ENCODE data around the gene NRXN2. TPM values are rescaled to one million over a fixed set of nuclear protein-coding genes. Genes with fewer than 3 reads are reported as not detected.

Gene NRXN2
- total and polyA plus RNA-seq, 11 donors: 0.42 to 5.5 (median 0.92) TPM; not detected in 1

DNA sequence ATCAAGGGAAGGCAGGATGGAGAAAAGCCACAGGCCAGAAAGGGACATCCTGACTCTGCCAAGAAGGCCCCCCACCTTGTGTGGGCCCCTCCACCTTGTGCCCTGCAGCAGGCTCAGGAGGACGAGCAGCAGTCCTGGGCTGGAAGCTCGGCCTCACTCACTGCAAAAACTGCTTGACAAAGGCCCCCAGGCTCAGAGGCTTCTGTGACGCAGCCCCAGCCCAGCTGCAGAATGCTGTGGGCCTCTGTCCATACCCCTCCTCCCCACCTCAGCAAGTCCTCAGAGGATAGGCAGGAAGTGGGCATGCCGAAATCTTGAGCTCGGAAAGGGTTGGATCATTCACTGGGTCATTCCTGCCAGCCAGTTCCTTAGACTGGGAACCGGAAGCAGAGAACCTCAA is 61.9 kb downstream of the NRXN2 start:
- peak overlapping the region in 9 of 12 donors; percentile 8 to 47 (median 36) for H3K4me3 ChIP-seq
- peaks cover 0 to 2% (median 0%) of the 10 kb centered on the region in 9 donors for H3K27me3 ChIP-seq
- H3K4me1 ChIP-seq: peaks cover 0 to 27% (median 3%) of the 10 kb centered on the region in 12 donors
- no peaks in the 10 kb centered on the region for H3K36me3 ChIP-seq
- TF ChIP-seq POLR2A (IDR thresholded peaks at IDR 0.05): no peak
- TF ChIP-seq, protein P1, sequence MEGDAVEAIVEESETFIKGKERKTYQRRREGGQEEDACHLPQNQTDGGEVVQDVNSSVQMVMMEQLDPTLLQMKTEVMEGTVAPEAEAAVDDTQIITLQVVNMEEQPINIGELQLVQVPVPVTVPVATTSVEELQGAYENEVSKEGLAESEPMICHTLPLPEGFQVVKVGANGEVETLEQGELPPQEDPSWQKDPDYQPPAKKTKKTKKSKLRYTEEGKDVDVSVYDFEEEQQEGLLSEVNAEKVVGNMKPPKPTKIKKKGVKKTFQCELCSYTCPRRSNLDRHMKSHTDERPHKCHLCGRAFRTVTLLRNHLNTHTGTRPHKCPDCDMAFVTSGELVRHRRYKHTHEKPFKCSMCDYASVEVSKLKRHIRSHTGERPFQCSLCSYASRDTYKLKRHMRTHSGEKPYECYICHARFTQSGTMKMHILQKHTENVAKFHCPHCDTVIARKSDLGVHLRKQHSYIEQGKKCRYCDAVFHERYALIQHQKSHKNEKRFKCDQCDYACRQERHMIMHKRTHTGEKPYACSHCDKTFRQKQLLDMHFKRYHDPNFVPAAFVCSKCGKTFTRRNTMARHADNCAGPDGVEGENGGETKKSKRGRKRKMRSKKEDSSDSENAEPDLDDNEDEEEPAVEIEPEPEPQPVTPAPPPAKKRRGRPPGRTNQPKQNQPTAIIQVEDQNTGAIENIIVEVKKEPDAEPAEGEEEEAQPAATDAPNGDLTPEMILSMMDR (IDR thresholded peaks at IDR 0.05): no peak
- H3K27ac ChIP-seq: peak overlapping the region in 6 of 12 donors; percentile 11 to 38 (median 24)
- DNase-seq: peak; percentile 40 to 62 (median 49)
- intact Hi-C loops (cut with DNase I): loop anchor here in 1 of 10 donors (10.0 kb wide), 1 partner anchor 64 kb away; the partner anchor contains the start of gene NRXN2
- 44 to 66% (median 52%) methylated on average over 6 of the region's 6 CpGs for WGBS, 4 donors
- no peaks in the 10 kb centered on the region for H3K9me3 ChIP-seq
- peak in 3 of 4 donors; percentile 61 to 81 (median 76) for ATAC-seq

DNA sequence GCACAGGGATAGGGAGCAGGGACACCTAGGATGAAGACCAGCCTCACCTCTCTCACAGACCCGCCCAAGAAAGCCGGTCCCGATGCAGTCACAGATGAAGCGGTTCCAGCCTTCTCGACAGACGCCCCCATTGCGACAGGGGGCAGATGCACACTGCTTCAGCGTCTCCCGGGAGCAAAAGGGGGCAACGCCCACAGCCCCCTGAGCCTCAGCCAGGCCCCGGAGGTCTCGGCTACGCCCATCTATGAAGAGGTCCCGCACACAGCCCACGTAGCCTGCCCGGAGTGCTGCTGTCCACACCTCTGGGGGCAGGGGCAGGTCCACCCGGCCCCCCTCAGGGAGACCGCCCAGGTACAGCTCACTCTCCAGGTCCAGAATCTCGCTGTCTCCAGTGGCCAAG is 62.3 kb downstream of the NRXN2 start:
- H3K27ac ChIP-seq: peak overlapping the region in 5 of 12 donors; percentile 2 to 38 (median 21)
- no peaks in the 10 kb centered on the region for H3K36me3 ChIP-seq
- peak overlapping the region in 9 of 12 donors; percentile 8 to 47 (median 36) for H3K4me3 ChIP-seq
- peak in 1 of 5 donors; percentile 54 for DNase-seq
- H3K27me3 ChIP-seq: peaks cover 0 to 2% (median 0%) of the 10 kb centered on the region in 9 donors
- H3K4me1 ChIP-seq: peaks cover 0 to 32% (median 3%) of the 10 kb centered on the region in 12 donors
- H3K9me3 ChIP-seq: no peaks in the 10 kb centered on the region
- ATAC-seq: no peak
- intact Hi-C loops (cut with DNase I): loop anchor here in 1 of 10 donors (10.0 kb wide), 1 partner anchor 64 kb away; the partner anchor contains the start of gene NRXN2
- WGBS, 4 donors: 75 to 80% (median 77%) methylated on average over 11 to 19 of the region's 19 CpGs
- TF ChIP-seq, protein P1 (IDR thresholded peaks at IDR 0.05): no peak
- TF ChIP-seq POLR2A (IDR thresholded peaks at IDR 0.05): no peak

DNA sequence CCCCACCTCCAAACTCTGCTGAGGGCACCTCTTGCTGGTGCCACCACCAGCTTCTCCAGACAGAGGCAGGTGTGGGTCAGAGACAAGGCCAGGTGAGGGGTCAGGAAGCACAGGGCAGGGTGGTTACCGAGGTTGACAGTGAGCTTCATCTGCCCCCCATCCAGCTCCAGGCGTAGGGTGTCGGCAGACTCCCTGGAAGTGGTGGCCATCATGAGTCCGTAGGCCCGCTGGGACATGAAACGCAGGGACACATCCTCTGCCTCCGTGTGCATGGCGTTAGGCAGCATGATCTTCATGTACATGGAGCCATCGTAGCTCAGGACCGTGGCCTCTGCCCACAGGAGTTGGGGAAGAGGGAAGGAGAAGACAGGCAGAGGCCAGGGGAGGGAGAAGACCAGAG is 62.8 kb downstream of the NRXN2 start:
- intact Hi-C loops (cut with DNase I): loop anchor here in 1 of 10 donors (10.0 kb wide), 1 partner anchor 65 kb away; the partner anchor contains the start of gene NRXN2
- Histone ChIP-seq H3K4me3 (peak overlapping the region in 5 of 12 donors; percentile 36 to 47 (median 38)), H3K27ac (no peak overlapping the region), H3K36me3 (no peaks in the 10 kb centered on the region), H3K9me3 (no peaks in the 10 kb centered on the region), H3K27me3 (peaks cover 0 to 2% (median 0%) of the 10 kb centered on the region in 9 donors), H3K4me1 (peaks cover 0 to 35% (median 3%) of the 10 kb centered on the region in 12 donors)
- TF ChIP-seq POLR2A (IDR thresholded peaks at IDR 0.05): no peak
- TF ChIP-seq, protein P1 (IDR thresholded peaks at IDR 0.05): no peak
- DNase-seq: no peak
- 77 to 92% (median 90%) methylated on average over 10 of the region's 10 CpGs for WGBS, 4 donors
- ATAC-seq: no peak

DNA sequence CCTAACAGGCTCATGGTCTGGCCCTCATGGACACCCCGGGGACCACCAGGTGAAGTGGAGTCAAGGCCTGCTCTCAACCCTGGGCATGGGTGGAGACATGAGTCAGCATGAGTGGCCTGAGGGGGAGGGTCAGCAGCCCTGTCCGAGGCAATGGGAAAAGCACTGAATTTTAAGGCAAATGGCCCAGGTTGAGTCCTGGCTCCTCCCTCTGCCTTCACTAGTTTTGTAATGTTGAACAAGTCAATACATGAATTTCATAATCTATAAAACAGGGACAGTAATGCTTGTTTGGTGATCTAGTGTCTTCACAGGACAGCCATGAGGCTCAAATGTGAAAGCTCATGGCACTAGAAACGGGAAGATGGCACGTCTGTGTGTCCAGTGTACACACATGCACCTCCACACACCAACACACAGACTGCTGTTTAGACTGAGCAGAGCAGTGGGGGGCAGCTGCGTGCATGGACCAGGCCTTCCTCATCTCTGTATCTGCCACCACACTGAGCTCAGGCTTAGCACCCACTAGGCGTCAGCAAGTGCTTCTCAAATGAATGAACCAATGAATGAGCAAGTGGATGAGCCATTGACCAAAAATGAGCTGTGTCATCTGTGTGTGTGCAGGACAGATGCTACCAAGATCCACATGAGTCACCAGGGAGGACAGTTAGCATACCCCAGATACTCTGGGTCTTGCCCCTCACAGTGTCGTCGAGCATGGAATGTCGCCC is 63.4 kb downstream of the NRXN2 start:
- DNase-seq (no peak), ATAC-seq (no peak)
- peaks cover 0 to 2% (median 0%) of the 10 kb centered on the region in 9 donors for H3K27me3 ChIP-seq
- 88 to 92% (median 89%) methylated on average over 9 of the region's 9 CpGs for WGBS, 4 donors
- no peaks in the 10 kb centered on the region for H3K9me3 ChIP-seq
- no peak overlapping the region for H3K27ac ChIP-seq
- H3K36me3 ChIP-seq: no peaks in the 10 kb centered on the region
- H3K4me3 ChIP-seq: no peak overlapping the region
- H3K4me1 ChIP-seq: peaks cover 0 to 37% (median 3%) of the 10 kb centered on the region in 12 donors
- no peak for TF ChIP-seq POLR2A (IDR thresholded peaks at IDR 0.05)
- intact Hi-C loops (cut with DNase I): loop anchor here in 4 of 10 donors (5.0 to 10.0 kb wide), 3 partner anchors 65 to 305 kb away; partner anchors contain the start of genes NRXN2 (in 1 of the 4) and RPS6KA4 (in 1 of the 4)

Data from heart left ventricle (tissue), 16 donors.